ENCODE results near the gene ATP8A2.

DNA sequence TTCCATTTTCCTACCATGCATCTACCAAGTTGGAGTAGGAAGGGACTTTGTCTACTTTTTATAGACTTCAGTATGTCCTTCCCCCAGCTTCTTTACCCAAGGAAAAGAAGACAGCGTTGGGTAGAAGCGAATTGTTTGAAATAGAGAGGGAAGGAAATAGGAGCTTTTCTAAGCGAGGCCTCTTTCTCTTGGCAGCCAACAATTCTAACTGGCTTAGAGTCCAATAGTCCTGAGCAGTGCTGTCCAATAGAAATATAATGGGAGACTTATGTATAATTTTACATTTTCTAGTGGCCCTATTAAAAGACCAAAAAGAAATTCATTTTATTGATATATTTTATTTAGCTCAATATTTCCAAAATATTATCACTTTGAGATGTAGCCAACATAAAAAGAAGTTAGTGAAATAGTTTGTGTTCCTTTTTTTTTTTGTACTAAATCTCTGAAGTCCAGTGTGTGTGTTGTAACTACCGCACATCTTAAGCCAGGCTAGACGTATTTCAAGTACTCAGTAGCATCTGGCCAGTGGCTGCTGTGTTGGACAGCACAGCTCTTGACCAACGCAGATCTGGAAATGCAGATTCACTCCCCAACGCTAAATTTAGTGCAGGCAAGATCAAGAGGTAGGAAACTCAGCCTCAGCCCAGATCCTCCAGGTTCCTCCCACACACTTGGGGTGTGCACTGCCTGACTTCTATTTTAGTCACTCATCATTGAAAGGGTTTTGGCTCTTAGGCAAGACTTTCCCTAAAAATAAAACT, 500.9 kb downstream of the ATP8A2 start:
- TF ChIP-seq CTCF (conservative IDR thresholded peaks at IDR 0.05), result no peak
- no peak for TF ChIP-seq EZH2 (IDR thresholded peaks at IDR 0.05; ENCODE audit: low read depth)
